WTC11 (cell line): ENCODE data around the gene ST6GALNAC5. TPM values are rescaled to one million over a fixed set of nuclear protein-coding genes. Genes with fewer than 3 reads are reported as not detected.

Experiments used
- ATAC-seq: fragments of 200-7000 bp; cut with Tn5 transposase; 2 replicates; pipeline ENCODE4 v1.10.0; 2021; ENCODE audit warnings: mild to moderate bottlenecking, moderate library complexity
- CTCF ChIA-PET: fragments of 300-600 bp; sonication (Branson Sonifier 250); formaldehyde crosslinking; loops from one replicate; lab custom pipeline; 2021; ENCODE audit warnings: antibody characterized with exemption; lab: Charles Lee
- POLR2A ChIA-PET: fragments of 350-600 bp; sonication (Branson Sonifier 250); formaldehyde crosslinking; loops from one replicate; lab custom pipeline; 2021; ENCODE audit warnings: antibody characterized with exemption; lab: Charles Lee
- DNase-seq: peaks from one replicate; pipeline ENCODE4 v3.0.0; 2021; ENCODE audit warnings: low spot score
- H3K27ac Mint-ChIP-seq: 2 replicates; pipeline ENCODE4 v1.8.0; 2021; ENCODE audit warnings: mixed read lengths
- H3K27me3 Mint-ChIP-seq: 2 replicates; pipeline ENCODE4 v1.8.0; 2021; ENCODE audit warnings: low read depth, mild to moderate bottlenecking, moderate library complexity, mixed read lengths
- H3K36me3 Mint-ChIP-seq: 2 replicates; pipeline ENCODE4 v1.8.0; 2021; ENCODE audit warnings: mixed read lengths
- H3K4me1 Mint-ChIP-seq: 2 replicates; pipeline ENCODE4 v1.8.0; 2022; ENCODE audit warnings: mixed read lengths
- H3K4me3 Mint-ChIP-seq: 2 replicates; pipeline ENCODE4 v1.8.0; 2021; ENCODE audit warnings: mild to moderate bottlenecking, moderate library complexity, mixed read lengths
- H3K9me3 Mint-ChIP-seq: 2 replicates; pipeline ENCODE4 v1.8.0; 2021; ENCODE audit warnings: mixed read lengths
- CREM ChIP-seq: sonication (generic); formaldehyde crosslinking; IDR thresholded peaks from 2 replicates; pipeline ENCODE4 v1.8.1; 2022; ENCODE audit warnings: mild to moderate bottlenecking, missing genetic modification reagents, moderate library complexity
- GRHL2 ChIP-seq: fragments of 250-450 bp; sonication (Bioruptor Pico); IDR thresholded peaks from 2 replicates; pipeline ENCODE4 v1.8.0; 2022; ENCODE audit warnings: mild to moderate bottlenecking, moderate library complexity; ENCODE audit not compliant: insufficient replicate concordance, severe bottlenecking
- JAZF1 ChIP-seq: fragments of 250-450 bp; sonication (Bioruptor Pico); IDR thresholded peaks from 2 replicates; pipeline ENCODE4 v1.9.0; 2021; ENCODE audit warnings: moderate library complexity, mild to moderate bottlenecking, inconsistent platforms
- NFATC4 ChIP-seq: fragments of 250-450 bp; sonication (Bioruptor Pico); IDR thresholded peaks from 2 replicates; pipeline ENCODE4 v1.9.0; 2021; ENCODE audit warnings: mild to moderate bottlenecking
- NFYB ChIP-seq: sonication (generic); formaldehyde crosslinking; conservative IDR thresholded peaks from 2 replicates; pipeline ENCODE4 v1.8.0; 2022; ENCODE audit warnings: low read depth, missing genetic modification reagents
- TEAD1 ChIP-seq: sonication (generic); formaldehyde crosslinking; IDR thresholded peaks from 2 replicates; pipeline ENCODE4 v1.8.0; 2022; ENCODE audit warnings: mild to moderate bottlenecking, missing genetic modification reagents
- ZBTB21 ChIP-seq: sonication (generic); formaldehyde crosslinking; IDR thresholded peaks from 2 replicates; pipeline ENCODE4 v1.8.1; 2023; ENCODE audit warnings: mild to moderate bottlenecking, missing genetic modification reagents, borderline replicate concordance
- ZNF138 ChIP-seq: sonication (generic); formaldehyde crosslinking; conservative IDR thresholded peaks from 2 replicates; pipeline ENCODE4 v1.8.1; 2022; ENCODE audit warnings: mild to moderate bottlenecking, moderate library complexity, missing genetic modification reagents
- ZNF219 ChIP-seq: sonication (generic); formaldehyde crosslinking; IDR thresholded peaks from 2 replicates; pipeline ENCODE4 v1.8.0; 2023; ENCODE audit warnings: missing genetic modification reagents, mild to moderate bottlenecking, borderline replicate concordance
- total RNA-seq: library from RNA; stranded (reverse); gene quantifications from 3 replicates; pipeline ENCODE4 v1.2.3, GENCODE V29; 2021
- TF ChIP-seq, protein P1 (sequence below): sonication (generic); formaldehyde crosslinking; IDR thresholded peaks from 2 replicates; pipeline ENCODE4 v1.8.1; 2023; ENCODE audit warnings: mild to moderate bottlenecking, missing genetic modification reagents, borderline replicate concordance
- TF ChIP-seq, protein P2 (sequence below): sonication (generic); formaldehyde crosslinking; IDR thresholded peaks from 2 replicates; pipeline ENCODE4 v1.8.0; 2022; ENCODE audit warnings: missing genetic modification reagents
- TF ChIP-seq, protein P3 (sequence below): fragments of 200-600 bp; IDR thresholded peaks from 2 replicates; pipeline ENCODE4 v1.8.0; 2022; ENCODE audit warnings: antibody characterized with exemption
- TF ChIP-seq, protein P4 (sequence below): sonication (generic); formaldehyde crosslinking; IDR thresholded peaks from 2 replicates; pipeline ENCODE4 v1.8.1; 2023; ENCODE audit warnings: mild to moderate bottlenecking, missing genetic modification reagents, moderate library complexity
- TF ChIP-seq, protein P5 (sequence below): fragments of 250-450 bp; sonication (Bioruptor Pico); IDR thresholded peaks from 2 replicates; pipeline ENCODE4 v1.9.0; 2021; ENCODE audit warnings: mild to moderate bottlenecking
- TF ChIP-seq, protein P6 (sequence below): sonication (generic); formaldehyde crosslinking; IDR thresholded peaks from 2 replicates; pipeline ENCODE4 v1.8.0; 2023; ENCODE audit warnings: missing genetic modification reagents, mild to moderate bottlenecking, borderline replicate concordance

The ST6GALNAC5 gene
- total RNA-seq, 1 experiment from 2014 or later = 9.6 TPM

DNA sequence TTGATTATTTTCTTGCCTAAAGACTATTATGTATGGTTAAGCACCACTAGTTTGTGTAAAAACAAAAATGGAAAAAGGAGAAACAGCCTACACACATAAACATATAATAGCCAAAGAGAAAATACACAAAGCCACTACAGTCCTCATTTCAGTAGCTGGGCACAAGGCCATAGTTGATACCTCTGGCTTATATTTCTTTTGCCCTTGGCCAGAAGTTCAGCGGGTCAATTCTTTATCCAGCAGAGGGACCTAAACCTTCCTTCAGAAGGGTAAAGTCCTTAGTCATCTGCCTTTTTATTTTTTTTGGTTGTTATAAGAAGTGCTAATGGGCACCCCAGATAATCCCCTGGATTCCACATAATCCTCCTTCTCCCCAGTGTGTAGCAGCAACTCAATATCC lies 217.8 kb downstream of the ST6GALNAC5 start (continued):
- TF ChIP-seq CREM = no peak
- no peak for TF ChIP-seq TEAD1 (CRISPR knock-in tag)
- TF ChIP-seq, protein P1, sequence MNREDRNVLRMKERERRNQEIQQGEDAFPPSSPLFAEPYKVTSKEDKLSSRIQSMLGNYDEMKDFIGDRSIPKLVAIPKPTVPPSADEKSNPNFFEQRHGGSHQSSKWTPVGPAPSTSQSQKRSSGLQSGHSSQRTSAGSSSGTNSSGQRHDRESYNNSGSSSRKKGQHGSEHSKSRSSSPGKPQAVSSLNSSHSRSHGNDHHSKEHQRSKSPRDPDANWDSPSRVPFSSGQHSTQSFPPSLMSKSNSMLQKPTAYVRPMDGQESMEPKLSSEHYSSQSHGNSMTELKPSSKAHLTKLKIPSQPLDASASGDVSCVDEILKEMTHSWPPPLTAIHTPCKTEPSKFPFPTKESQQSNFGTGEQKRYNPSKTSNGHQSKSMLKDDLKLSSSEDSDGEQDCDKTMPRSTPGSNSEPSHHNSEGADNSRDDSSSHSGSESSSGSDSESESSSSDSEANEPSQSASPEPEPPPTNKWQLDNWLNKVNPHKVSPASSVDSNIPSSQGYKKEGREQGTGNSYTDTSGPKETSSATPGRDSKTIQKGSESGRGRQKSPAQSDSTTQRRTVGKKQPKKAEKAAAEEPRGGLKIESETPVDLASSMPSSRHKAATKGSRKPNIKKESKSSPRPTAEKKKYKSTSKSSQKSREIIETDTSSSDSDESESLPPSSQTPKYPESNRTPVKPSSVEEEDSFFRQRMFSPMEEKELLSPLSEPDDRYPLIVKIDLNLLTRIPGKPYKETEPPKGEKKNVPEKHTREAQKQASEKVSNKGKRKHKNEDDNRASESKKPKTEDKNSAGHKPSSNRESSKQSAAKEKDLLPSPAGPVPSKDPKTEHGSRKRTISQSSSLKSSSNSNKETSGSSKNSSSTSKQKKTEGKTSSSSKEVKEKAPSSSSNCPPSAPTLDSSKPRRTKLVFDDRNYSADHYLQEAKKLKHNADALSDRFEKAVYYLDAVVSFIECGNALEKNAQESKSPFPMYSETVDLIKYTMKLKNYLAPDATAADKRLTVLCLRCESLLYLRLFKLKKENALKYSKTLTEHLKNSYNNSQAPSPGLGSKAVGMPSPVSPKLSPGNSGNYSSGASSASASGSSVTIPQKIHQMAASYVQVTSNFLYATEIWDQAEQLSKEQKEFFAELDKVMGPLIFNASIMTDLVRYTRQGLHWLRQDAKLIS (CRISPR knock-in tag) = no peak
- TF ChIP-seq, protein P2, sequence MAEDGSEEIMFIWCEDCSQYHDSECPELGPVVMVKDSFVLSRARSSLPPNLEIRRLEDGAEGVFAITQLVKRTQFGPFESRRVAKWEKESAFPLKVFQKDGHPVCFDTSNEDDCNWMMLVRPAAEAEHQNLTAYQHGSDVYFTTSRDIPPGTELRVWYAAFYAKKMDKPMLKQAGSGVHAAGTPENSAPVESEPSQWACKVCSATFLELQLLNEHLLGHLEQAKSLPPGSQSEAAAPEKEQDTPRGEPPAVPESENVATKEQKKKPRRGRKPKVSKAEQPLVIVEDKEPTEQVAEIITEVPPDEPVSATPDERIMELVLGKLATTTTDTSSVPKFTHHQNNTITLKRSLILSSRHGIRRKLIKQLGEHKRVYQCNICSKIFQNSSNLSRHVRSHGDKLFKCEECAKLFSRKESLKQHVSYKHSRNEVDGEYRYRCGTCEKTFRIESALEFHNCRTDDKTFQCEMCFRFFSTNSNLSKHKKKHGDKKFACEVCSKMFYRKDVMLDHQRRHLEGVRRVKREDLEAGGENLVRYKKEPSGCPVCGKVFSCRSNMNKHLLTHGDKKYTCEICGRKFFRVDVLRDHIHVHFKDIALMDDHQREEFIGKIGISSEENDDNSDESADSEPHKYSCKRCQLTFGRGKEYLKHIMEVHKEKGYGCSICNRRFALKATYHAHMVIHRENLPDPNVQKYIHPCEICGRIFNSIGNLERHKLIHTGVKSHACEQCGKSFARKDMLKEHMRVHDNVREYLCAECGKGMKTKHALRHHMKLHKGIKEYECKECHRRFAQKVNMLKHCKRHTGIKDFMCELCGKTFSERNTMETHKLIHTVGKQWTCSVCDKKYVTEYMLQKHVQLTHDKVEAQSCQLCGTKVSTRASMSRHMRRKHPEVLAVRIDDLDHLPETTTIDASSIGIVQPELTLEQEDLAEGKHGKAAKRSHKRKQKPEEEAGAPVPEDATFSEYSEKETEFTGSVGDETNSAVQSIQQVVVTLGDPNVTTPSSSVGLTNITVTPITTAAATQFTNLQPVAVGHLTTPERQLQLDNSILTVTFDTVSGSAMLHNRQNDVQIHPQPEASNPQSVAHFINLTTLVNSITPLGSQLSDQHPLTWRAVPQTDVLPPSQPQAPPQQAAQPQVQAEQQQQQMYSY (CRISPR knock-in tag) = no peak
- no peak for TF ChIP-seq NFYB (CRISPR knock-in tag)
- no peak for TF ChIP-seq ZBTB21 (CRISPR knock-in tag)
- no peak for TF ChIP-seq ZNF138
- TF ChIP-seq, protein P3, sequence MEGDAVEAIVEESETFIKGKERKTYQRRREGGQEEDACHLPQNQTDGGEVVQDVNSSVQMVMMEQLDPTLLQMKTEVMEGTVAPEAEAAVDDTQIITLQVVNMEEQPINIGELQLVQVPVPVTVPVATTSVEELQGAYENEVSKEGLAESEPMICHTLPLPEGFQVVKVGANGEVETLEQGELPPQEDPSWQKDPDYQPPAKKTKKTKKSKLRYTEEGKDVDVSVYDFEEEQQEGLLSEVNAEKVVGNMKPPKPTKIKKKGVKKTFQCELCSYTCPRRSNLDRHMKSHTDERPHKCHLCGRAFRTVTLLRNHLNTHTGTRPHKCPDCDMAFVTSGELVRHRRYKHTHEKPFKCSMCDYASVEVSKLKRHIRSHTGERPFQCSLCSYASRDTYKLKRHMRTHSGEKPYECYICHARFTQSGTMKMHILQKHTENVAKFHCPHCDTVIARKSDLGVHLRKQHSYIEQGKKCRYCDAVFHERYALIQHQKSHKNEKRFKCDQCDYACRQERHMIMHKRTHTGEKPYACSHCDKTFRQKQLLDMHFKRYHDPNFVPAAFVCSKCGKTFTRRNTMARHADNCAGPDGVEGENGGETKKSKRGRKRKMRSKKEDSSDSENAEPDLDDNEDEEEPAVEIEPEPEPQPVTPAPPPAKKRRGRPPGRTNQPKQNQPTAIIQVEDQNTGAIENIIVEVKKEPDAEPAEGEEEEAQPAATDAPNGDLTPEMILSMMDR = no peak
- TF ChIP-seq NFATC4 (CRISPR knock-in tag) = no peak

DNA sequence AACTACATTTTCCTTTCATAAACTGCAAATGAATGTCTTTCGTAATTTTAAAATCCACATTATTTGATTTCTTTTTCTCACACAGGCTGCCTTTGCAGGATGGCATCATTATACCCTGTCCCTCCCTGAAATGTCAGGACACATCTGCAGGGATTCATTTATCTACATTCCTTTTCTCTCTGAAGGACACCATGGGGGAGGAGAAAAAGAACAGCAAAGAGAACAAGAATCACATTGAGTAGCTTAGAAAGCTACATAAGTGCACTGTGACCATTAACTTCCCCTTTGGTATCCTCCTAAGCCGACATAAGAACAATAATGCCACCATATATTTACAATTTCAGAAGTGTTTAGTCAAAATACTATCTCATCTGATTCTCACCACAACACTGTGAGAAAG lies 222.5 kb downstream of the ST6GALNAC5 start:
- TF ChIP-seq JAZF1 (no peak), GRHL2 (CRISPR knock-in tag) (no peak), ZNF219 (no peak)
- TF ChIP-seq, protein P4, sequence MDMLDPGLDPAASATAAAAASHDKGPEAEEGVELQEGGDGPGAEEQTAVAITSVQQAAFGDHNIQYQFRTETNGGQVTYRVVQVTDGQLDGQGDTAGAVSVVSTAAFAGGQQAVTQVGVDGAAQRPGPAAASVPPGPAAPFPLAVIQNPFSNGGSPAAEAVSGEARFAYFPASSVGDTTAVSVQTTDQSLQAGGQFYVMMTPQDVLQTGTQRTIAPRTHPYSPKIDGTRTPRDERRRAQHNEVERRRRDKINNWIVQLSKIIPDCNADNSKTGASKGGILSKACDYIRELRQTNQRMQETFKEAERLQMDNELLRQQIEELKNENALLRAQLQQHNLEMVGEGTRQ = no peak
- TF ChIP-seq, protein P5, sequence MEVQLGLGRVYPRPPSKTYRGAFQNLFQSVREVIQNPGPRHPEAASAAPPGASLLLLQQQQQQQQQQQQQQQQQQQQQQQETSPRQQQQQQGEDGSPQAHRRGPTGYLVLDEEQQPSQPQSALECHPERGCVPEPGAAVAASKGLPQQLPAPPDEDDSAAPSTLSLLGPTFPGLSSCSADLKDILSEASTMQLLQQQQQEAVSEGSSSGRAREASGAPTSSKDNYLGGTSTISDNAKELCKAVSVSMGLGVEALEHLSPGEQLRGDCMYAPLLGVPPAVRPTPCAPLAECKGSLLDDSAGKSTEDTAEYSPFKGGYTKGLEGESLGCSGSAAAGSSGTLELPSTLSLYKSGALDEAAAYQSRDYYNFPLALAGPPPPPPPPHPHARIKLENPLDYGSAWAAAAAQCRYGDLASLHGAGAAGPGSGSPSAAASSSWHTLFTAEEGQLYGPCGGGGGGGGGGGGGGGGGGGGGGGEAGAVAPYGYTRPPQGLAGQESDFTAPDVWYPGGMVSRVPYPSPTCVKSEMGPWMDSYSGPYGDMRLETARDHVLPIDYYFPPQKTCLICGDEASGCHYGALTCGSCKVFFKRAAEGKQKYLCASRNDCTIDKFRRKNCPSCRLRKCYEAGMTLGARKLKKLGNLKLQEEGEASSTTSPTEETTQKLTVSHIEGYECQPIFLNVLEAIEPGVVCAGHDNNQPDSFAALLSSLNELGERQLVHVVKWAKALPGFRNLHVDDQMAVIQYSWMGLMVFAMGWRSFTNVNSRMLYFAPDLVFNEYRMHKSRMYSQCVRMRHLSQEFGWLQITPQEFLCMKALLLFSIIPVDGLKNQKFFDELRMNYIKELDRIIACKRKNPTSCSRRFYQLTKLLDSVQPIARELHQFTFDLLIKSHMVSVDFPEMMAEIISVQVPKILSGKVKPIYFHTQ (CRISPR knock-in tag) = no peak
- TF ChIP-seq, protein P6, sequence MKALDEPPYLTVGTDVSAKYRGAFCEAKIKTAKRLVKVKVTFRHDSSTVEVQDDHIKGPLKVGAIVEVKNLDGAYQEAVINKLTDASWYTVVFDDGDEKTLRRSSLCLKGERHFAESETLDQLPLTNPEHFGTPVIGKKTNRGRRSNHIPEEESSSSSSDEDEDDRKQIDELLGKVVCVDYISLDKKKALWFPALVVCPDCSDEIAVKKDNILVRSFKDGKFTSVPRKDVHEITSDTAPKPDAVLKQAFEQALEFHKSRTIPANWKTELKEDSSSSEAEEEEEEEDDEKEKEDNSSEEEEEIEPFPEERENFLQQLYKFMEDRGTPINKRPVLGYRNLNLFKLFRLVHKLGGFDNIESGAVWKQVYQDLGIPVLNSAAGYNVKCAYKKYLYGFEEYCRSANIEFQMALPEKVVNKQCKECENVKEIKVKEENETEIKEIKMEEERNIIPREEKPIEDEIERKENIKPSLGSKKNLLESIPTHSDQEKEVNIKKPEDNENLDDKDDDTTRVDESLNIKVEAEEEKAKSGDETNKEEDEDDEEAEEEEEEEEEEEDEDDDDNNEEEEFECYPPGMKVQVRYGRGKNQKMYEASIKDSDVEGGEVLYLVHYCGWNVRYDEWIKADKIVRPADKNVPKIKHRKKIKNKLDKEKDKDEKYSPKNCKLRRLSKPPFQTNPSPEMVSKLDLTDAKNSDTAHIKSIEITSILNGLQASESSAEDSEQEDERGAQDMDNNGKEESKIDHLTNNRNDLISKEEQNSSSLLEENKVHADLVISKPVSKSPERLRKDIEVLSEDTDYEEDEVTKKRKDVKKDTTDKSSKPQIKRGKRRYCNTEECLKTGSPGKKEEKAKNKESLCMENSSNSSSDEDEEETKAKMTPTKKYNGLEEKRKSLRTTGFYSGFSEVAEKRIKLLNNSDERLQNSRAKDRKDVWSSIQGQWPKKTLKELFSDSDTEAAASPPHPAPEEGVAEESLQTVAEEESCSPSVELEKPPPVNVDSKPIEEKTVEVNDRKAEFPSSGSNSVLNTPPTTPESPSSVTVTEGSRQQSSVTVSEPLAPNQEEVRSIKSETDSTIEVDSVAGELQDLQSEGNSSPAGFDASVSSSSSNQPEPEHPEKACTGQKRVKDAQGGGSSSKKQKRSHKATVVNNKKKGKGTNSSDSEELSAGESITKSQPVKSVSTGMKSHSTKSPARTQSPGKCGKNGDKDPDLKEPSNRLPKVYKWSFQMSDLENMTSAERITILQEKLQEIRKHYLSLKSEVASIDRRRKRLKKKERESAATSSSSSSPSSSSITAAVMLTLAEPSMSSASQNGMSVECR = no peak
- Mint-ChIP-seq H3K4me1 (peaks cover 17% of the 10 kb centered on the region), H3K27me3 (no peaks in the 10 kb centered on the region), H3K9me3 (no peaks in the 10 kb centered on the region), H3K36me3 (no peaks in the 10 kb centered on the region), H3K27ac (no peak overlapping the region), H3K4me3 (no peak overlapping the region)
- CTCF ChIA-PET = interaction anchor here (1.0 kb wide), 1 partner anchor 936 kb away, joined by 3 read pairs; no protein-coding TSS in a partner anchor
- no peak for ATAC-seq
- POLR2A ChIA-PET = no interaction called here
- no peak for DNase-seq
